ENCODE results near the gene CARMIL1.

CARMIL1 gene

DNA sequence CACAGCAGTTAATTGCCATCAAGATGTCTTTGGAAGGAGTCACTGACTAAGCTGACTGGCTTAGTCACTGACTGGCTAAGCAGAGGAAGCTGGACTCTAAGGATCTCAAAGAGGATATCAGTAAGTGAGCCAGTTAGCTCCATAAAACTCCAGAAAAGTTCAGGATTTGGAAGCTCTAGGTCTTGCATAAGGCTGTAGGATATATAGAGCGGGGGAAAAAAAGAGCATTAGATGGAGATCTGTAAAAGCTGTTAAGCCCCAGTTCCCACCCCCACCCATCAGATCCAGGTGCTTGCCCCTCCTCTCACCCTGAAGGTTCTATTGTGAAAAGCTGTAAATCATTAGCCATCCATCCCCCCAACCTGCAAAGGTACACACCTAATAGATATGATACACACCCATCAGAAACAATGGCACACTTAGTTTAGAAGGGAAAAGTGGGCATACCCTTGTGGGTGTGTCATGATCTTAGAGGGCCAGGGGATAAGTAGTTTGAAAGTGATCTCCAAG is 32.2 kb downstream of the CARMIL1 start:
- no peak for TF ChIP-seq OSR1 (CRISPR knock-in tag; IDR thresholded peaks at IDR 0.05)
- no peak for TF ChIP-seq POU6F1 (CRISPR knock-in tag; IDR thresholded peaks at IDR 0.05; ENCODE audit: borderline replicate concordance, low read depth)
- TF ChIP-seq ZFP3 (CRISPR knock-in tag; IDR thresholded peaks at IDR 0.05), result no peak
- no peak for TF ChIP-seq ZNF8 (CRISPR knock-in tag; IDR thresholded peaks at IDR 0.05)
- TF ChIP-seq, protein P1, sequence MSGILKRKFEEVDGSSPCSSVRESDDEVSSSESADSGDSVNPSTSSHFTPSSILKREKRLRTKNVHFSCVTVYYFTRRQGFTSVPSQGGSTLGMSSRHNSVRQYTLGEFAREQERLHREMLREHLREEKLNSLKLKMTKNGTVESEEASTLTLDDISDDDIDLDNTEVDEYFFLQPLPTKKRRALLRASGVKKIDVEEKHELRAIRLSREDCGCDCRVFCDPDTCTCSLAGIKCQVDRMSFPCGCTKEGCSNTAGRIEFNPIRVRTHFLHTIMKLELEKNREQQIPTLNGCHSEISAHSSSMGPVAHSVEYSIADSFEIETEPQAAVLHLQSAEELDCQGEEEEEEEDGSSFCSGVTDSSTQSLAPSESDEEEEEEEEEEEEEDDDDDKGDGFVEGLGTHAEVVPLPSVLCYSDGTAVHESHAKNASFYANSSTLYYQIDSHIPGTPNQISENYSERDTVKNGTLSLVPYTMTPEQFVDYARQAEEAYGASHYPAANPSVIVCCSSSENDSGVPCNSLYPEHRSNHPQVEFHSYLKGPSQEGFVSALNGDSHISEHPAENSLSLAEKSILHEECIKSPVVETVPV (CRISPR knock-in tag; IDR thresholded peaks at IDR 0.05), result no peak
- no peak for TF ChIP-seq ZNF70 (CRISPR knock-in tag; IDR thresholded peaks at IDR 0.05)
- no peak for TF ChIP-seq PPARA (CRISPR knock-in tag; IDR thresholded peaks at IDR 0.05; ENCODE audit: borderline replicate concordance)
- TF ChIP-seq ZNF565 (CRISPR knock-in tag; conservative IDR thresholded peaks at IDR 0.05; ENCODE audit: low read depth), result no peak
- no peak for TF ChIP-seq CSDC2 (CRISPR knock-in tag; IDR thresholded peaks at IDR 0.05)
- TF ChIP-seq RARB (CRISPR knock-in tag; IDR thresholded peaks at IDR 0.05), result no peak
- no peak for TF ChIP-seq TOX (CRISPR knock-in tag; IDR thresholded peaks at IDR 0.05; ENCODE audit: borderline replicate concordance)
- ATAC-seq, result peak; percentile 76

DNA sequence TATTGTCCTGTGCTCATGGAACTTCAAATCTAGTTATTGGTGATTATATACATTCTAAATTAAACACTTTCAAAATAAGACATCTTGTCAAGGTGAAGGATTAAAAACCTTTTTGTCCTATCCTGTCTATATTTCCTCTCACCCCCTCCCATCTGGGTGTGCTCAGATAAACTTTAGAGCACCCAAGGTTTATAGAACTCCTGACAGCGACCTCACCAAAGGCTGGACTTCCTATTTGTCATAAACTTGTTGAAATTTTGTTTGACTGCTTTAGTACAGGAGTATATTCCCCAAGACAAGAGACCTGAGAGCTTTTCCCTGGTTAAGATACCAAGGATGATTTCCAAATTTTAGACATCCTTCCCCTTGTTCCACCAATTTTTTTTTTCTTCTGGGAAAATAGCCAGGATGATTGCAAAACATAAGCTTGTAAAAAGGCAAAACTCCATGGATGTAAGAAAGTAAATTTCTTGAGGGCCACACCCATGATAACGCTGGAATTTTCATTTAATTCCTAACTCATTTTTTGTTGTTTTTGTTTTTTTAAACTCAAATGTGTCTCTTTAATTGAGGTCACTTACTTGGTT is 33.0 kb downstream of the CARMIL1 start:
- no peak for TF ChIP-seq ZFP30 (CRISPR knock-in tag; IDR thresholded peaks at IDR 0.05)
- 0 out of 2 replicates have a peak, but pooled peaks have one; percentile 22 for TF ChIP-seq ISL1 (CRISPR knock-in tag; IDR thresholded peaks at IDR 0.05)
- ATAC-seq, result no peak

DNA sequence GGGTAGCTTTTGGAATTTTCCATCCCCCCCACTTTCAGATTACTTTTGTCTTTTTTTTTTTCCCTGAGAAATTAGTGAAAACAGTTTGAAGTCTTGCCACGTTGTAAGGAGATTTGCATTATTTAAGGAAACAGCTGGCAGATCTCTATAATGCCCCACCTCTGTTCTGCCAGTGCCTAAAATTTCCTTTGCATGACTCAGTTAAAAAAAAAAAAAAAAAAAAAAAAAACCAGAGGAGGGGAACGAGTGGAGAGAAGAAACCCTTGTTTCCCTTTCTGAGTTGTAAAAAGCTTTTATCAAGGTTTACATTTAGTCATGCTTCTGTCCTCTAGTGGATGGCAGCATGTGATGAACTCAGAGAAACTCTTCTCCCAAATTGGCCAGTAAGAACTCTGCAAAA is 33.5 kb downstream of the CARMIL1 start:
- ATAC-seq, result peak; percentile 72

GRCh38 chr6:25314509-25315175 is 35.5 kb downstream of the CARMIL1 start:
- no peak for ATAC-seq
- no peak for TF ChIP-seq ZFP30 (CRISPR knock-in tag; IDR thresholded peaks at IDR 0.05)
- TF ChIP-seq, protein P1 (CRISPR knock-in tag; IDR thresholded peaks at IDR 0.05), result no peak
- TF ChIP-seq ZC3H10 (CRISPR knock-in tag; IDR thresholded peaks at IDR 0.05), result no peak
- TF ChIP-seq GLIS3 (CRISPR knock-in tag; IDR thresholded peaks at IDR 0.05), result no peak
- TF ChIP-seq OSR1 (CRISPR knock-in tag; IDR thresholded peaks at IDR 0.05), result no peak
- no peak for TF ChIP-seq BACH2 (CRISPR knock-in tag; IDR thresholded peaks at IDR 0.05; ENCODE audit: borderline replicate concordance)
- TF ChIP-seq PPARA (CRISPR knock-in tag; IDR thresholded peaks at IDR 0.05; ENCODE audit: borderline replicate concordance), result no peak
- no peak for TF ChIP-seq TOX (CRISPR knock-in tag; IDR thresholded peaks at IDR 0.05; ENCODE audit: borderline replicate concordance)
- no peak for TF ChIP-seq ESRRG (CRISPR knock-in tag; IDR thresholded peaks at IDR 0.05)
- no peak for TF ChIP-seq RARB (CRISPR knock-in tag; IDR thresholded peaks at IDR 0.05)
- TF ChIP-seq, protein P2, sequence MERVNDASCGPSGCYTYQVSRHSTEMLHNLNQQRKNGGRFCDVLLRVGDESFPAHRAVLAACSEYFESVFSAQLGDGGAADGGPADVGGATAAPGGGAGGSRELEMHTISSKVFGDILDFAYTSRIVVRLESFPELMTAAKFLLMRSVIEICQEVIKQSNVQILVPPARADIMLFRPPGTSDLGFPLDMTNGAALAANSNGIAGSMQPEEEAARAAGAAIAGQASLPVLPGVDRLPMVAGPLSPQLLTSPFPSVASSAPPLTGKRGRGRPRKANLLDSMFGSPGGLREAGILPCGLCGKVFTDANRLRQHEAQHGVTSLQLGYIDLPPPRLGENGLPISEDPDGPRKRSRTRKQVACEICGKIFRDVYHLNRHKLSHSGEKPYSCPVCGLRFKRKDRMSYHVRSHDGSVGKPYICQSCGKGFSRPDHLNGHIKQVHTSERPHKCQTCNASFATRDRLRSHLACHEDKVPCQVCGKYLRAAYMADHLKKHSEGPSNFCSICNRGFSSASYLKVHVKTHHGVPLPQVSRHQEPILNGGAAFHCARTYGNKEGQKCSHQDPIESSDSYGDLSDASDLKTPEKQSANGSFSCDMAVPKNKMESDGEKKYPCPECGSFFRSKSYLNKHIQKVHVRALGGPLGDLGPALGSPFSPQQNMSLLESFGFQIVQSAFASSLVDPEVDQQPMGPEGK (CRISPR knock-in tag; IDR thresholded peaks at IDR 0.05; ENCODE audit: borderline replicate concordance), result no peak
- no peak for TF ChIP-seq ARNTL (CRISPR knock-in tag; IDR thresholded peaks at IDR 0.05; ENCODE audit: borderline replicate concordance, low read depth)
- TF ChIP-seq, protein P3, sequence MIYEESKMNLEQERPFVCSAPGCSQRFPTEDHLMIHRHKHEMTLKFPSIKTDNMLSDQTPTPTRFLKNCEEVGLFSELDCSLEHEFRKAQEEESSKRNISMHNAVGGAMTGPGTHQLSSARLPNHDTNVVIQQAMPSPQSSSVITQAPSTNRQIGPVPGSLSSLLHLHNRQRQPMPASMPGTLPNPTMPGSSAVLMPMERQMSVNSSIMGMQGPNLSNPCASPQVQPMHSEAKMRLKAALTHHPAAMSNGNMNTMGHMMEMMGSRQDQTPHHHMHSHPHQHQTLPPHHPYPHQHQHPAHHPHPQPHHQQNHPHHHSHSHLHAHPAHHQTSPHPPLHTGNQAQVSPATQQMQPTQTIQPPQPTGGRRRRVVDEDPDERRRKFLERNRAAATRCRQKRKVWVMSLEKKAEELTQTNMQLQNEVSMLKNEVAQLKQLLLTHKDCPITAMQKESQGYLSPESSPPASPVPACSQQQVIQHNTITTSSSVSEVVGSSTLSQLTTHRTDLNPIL (CRISPR knock-in tag; IDR thresholded peaks at IDR 0.05; ENCODE audit: low read depth), result no peak
- no peak for TF ChIP-seq CSDC2 (CRISPR knock-in tag; IDR thresholded peaks at IDR 0.05)
- TF ChIP-seq, protein P4, sequence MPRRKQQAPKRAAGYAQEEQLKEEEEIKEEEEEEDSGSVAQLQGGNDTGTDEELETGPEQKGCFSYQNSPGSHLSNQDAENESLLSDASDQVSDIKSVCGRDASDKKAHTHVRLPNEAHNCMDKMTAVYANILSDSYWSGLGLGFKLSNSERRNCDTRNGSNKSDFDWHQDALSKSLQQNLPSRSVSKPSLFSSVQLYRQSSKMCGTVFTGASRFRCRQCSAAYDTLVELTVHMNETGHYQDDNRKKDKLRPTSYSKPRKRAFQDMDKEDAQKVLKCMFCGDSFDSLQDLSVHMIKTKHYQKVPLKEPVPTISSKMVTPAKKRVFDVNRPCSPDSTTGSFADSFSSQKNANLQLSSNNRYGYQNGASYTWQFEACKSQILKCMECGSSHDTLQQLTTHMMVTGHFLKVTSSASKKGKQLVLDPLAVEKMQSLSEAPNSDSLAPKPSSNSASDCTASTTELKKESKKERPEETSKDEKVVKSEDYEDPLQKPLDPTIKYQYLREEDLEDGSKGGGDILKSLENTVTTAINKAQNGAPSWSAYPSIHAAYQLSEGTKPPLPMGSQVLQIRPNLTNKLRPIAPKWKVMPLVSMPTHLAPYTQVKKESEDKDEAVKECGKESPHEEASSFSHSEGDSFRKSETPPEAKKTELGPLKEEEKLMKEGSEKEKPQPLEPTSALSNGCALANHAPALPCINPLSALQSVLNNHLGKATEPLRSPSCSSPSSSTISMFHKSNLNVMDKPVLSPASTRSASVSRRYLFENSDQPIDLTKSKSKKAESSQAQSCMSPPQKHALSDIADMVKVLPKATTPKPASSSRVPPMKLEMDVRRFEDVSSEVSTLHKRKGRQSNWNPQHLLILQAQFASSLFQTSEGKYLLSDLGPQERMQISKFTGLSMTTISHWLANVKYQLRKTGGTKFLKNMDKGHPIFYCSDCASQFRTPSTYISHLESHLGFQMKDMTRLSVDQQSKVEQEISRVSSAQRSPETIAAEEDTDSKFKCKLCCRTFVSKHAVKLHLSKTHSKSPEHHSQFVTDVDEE (CRISPR knock-in tag; IDR thresholded peaks at IDR 0.05), result no peak
- no peak for TF ChIP-seq SNAI2 (CRISPR knock-in tag; IDR thresholded peaks at IDR 0.05)

More for the DNA sequence above, 33.5 kb downstream of the CARMIL1 start:
- no peak for TF ChIP-seq BACH2 (CRISPR knock-in tag; IDR thresholded peaks at IDR 0.05; ENCODE audit: borderline replicate concordance)
- TF ChIP-seq, protein P1 (CRISPR knock-in tag; IDR thresholded peaks at IDR 0.05), result no peak
